A673 (cell line): ENCODE results near the gene PTTG1IP.

Experiments
- EZH2 ChIP-seq: fragments of 200-600 bp; sonication (generic); IDR thresholded peaks from 2 replicates; pipeline ENCODE4 v1.6.1; 2017; ENCODE audit warnings: borderline replicate concordance, low read depth, mild to moderate bottlenecking, mixed read lengths, antibody characterized with exemption, low read length; ENCODE audit not compliant: poor library complexity, severe bottlenecking
- TF ChIP-seq, protein P1 (sequence below): fragments of 300-800, 200-600 bp; sonication (generic); conservative IDR thresholded peaks from 2 replicates; pipeline ENCODE4 v1.5.1; 2017; ENCODE audit warnings: low read depth, mild to moderate bottlenecking, antibody characterized with exemption, low read length, moderate library complexity, mixed read lengths

DNA sequence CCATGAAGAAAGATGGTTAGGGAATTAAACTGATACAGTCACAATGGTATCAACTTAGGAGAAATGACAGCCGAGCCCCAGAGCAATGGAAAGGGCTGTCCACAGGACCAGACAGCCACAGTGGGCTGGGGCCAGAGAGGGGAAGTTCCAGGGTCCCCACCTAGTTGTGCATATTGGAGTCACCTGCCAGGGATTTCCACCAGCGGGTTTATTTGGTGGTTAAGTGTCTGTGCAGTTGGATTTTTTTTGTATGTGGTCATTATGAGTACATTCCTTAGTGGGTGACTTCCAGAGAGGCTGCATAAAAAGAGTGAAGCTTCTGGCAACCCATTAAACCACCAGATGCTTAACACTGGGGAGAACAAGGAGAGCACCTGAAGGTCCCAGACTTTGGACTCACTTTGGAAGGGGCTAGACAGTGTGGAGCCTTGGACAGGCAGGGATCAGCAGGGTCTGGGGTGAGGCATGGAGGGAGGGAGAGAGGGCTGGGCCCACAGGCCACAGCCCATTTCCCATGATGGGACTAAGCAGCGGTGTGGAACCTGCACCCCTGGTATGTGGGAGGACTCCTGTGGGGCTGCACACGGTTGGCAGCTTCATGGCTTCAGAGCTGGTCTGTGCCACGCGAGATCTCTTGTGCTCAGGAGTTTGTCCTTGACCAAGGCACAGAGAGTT is 7.8 kb upstream of the PTTG1IP start:
- TF ChIP-seq, protein P1, sequence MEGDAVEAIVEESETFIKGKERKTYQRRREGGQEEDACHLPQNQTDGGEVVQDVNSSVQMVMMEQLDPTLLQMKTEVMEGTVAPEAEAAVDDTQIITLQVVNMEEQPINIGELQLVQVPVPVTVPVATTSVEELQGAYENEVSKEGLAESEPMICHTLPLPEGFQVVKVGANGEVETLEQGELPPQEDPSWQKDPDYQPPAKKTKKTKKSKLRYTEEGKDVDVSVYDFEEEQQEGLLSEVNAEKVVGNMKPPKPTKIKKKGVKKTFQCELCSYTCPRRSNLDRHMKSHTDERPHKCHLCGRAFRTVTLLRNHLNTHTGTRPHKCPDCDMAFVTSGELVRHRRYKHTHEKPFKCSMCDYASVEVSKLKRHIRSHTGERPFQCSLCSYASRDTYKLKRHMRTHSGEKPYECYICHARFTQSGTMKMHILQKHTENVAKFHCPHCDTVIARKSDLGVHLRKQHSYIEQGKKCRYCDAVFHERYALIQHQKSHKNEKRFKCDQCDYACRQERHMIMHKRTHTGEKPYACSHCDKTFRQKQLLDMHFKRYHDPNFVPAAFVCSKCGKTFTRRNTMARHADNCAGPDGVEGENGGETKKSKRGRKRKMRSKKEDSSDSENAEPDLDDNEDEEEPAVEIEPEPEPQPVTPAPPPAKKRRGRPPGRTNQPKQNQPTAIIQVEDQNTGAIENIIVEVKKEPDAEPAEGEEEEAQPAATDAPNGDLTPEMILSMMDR, result no peak
- TF ChIP-seq EZH2, result no peak
